Right cardiac atrium (tissue), 5 donors: ENCODE results near the gene FCN1. TPM values are rescaled to one million over a fixed set of nuclear protein-coding genes. Genes with fewer than 3 reads are reported as not detected.

ENCODE experiments used
- polyA plus RNA-seq: library from polyadenylated mRNA; stranded (reverse); fragments of 200-250 nt; gene quantifications from one replicate; pipeline ENCODE4 v1.2.3, GENCODE V29; 2013
- total RNA-seq, 4 donors: library from RNA; stranded (reverse); fragmentation: NEBNext Ultra II Directional; extraction: Animal tissue kit (Norgen Biotek cat#: 25700); gene quantifications; one replicate each; pipeline ENCODE4 v1.2.1, GENCODE V29; 2021
- donor health status: healthy with polysubstance abuse.
- donor health status: DM: no; HTN: yes; CAD: no.
- donor health status: DM: no; HTN: no; CAD: no.
- donor health status: DM: no; HTN: yes; CAD: no; lungs with severe emphysema.
- donor health status: DM: yes; HTN: yes; CAD: no.

FCN1 gene
- total and polyA plus RNA-seq, 5 donors: 1.4 to 6.0 (median 2.5) TPM

Other genes starting within 250 kb of the FCN1 start
- gene FCN2, start 37.1 kb downstream of the FCN1 start, total RNA-seq: not detected
- gene FCN2, start 37.1 kb downstream of the FCN1 start, polyA plus RNA-seq: 0.72 TPM
- 10 to 100 TPM in 2 of 4 donors, 1 to 10 TPM in 2; 8.8 to 19.0 (median 9.5) TPM for gene OLFM1, start 169.8 kb upstream of the FCN1 start, total RNA-seq
- gene OLFM1, start 169.8 kb upstream of the FCN1 start, polyA plus RNA-seq: 19.1 TPM